ENCODE results near the gene CCL21. TPM values are rescaled to one million over a fixed set of nuclear protein-coding genes. Genes with fewer than 3 reads are reported as not detected.

CCL21 gene
- total RNA-seq, 2 donors from 2014 or later: 7.2 to 24.5 TPM

- intact Hi-C loops (cut with DNase I): no loop called here
- H3K27ac ChIP-seq: no peak within 1 kb of the TSS
- no peak for DNase-seq (ENCODE audit: low spot score)
- WGBS: 73% methylated on average over 4 of the region's 4 CpGs
- H3K4me3 ChIP-seq: no peak within 1 kb of the TSS
- no peaks in the 10 kb centered on the region for H3K27me3 ChIP-seq (replicated peaks; ENCODE audit: insufficient read depth)
- H3K9me3 ChIP-seq: no peaks in the 10 kb centered on the region
- no peak for TF ChIP-seq CTCF (IDR thresholded peaks at IDR 0.05)
- peaks cover 7% of the 10 kb centered on the region for H3K4me1 ChIP-seq (replicated peaks)
- no peaks in the 10 kb centered on the region for H3K36me3 ChIP-seq
These were observed 47.2 kb downstream of the CCL21 start, which contains the start of gene CCL27 for GRCh38 chr9:34662526-34663302. Gene CCL27 (minus strand): TSS chr9:34662657. CDS start chr9:34662633, 24 bp downstream.

- no peak for DNase-seq (ENCODE audit: low spot score)
- Histone ChIP-seq H3K9me3 (no peaks in the 10 kb centered on the region), H3K36me3 (no peaks in the 10 kb centered on the region), H3K27ac (no peak overlapping the region), H3K4me1 (replicated peaks) (peaks cover 4% of the 10 kb centered on the region), H3K4me3 (no peak overlapping the region), H3K27me3 (replicated peaks; ENCODE audit: insufficient read depth) (no peaks in the 10 kb centered on the region)
- WGBS: 69% methylated on average over 6 of the region's 8 CpGs
- no peak for TF ChIP-seq POLR2AphosphoS5 (IDR thresholded peaks at IDR 0.05)
- no peak for TF ChIP-seq CTCF (IDR thresholded peaks at IDR 0.05)
- TF ChIP-seq POLR2A (IDR thresholded peaks at IDR 0.05): no peak
- intact Hi-C loops (cut with DNase I): no loop called here
These were observed 50.2 kb downstream of the CCL21 start for GRCh38 chr9:34659592-34660253.

Small RNA genes lying within 50 kb of the gene (small RNA-seq; reads per million reads assigned to genes)
- 0 reads per million in 2 donors for gene CCL27

Other genes starting within 250 kb of the CCL21 start
- gene ENHO, start 187.1 kb downstream of the CCL21 start, total RNA-seq: 10 to 100 TPM; 20.9 to 28.2 TPM
- gene CNTFR, start 120.4 kb downstream of the CCL21 start, total RNA-seq: 10 to 100 TPM in 1 of 2 donors, 1 to 10 TPM in 1; 2.7 to 13.3 TPM
- 10 to 100 TPM; 52.1 to 53.2 TPM for gene RPP25L, start 98.0 kb downstream of the CCL21 start, total RNA-seq
- 100 to 1,000 TPM in 1 of 2 donors, 10 to 100 TPM in 1; 73.8 to 112 TPM for gene DCTN3, start 89.6 kb downstream of the CCL21 start, total RNA-seq
- 1 to 10 TPM in 1 of 2 donors, not detected in 1; 1.1 TPM for gene ARID3C, start 81.1 kb downstream of the CCL21 start, total RNA-seq
- 100 to 1,000 TPM; 103 to 142 TPM for gene SIGMAR1, start 72.3 kb downstream of the CCL21 start, total RNA-seq
- gene GALT, start 63.5 kb downstream of the CCL21 start, total RNA-seq: 10 to 100 TPM; 55.2 to 55.9 TPM
- gene IL11RA, start 58.0 kb downstream of the CCL21 start, total RNA-seq: 10 to 100 TPM; 25.8 to 73.5 TPM
- not detected for gene CCL27, start 47.5 kb downstream of the CCL21 start, total RNA-seq
- 1 to 10 TPM in 1 of 2 donors, not detected in 1; 1.8 TPM for gene CCL19, start 18.9 kb downstream of the CCL21 start, total RNA-seq
- 100 to 1,000 TPM in 1 of 2 donors, not detected in 1; 111 TPM for gene PHF24, start 248.1 kb upstream of the CCL21 start, total RNA-seq

Data from prostate gland (tissue), 2 donors.